Heart left ventricle (tissue), 13 donors: Measurements from ENCODE around the gene SORCS2.

Source experiments
- CTCF ChIP-seq, 12 donors: fragments of 200-600 bp; sonication (generic) in 4 of 12; IDR thresholded peaks; one replicate each; pipeline versions ENCODE4 v1.5.0 to v1.8.0; 2018 to 2022; ENCODE audit warnings: antibody characterized with exemption in 12 of 12, mild to moderate bottlenecking in 5 of 12
- POLR2A ChIP-seq, 2 donors: fragments of 450-650 bp; IDR thresholded peaks; one replicate each; pipeline ENCODE4 v1.6.1; 2017; ENCODE audit warnings: antibody characterized with exemption in 2 of 2, mild to moderate bottlenecking in 2 of 2, moderate library complexity in 2 of 2
- donor health status: ischemic (EF 13 %, LVEDD 7.1; RV severe dilation, severe dysfunction).
- donor health status: DM: no; HTN: yes; CAD: no.
- donor health status: DM: no; HTN: no; CAD: no.
- donor health status: ischemic (EF 25% LVEDD 6.9; RV normal size, moderate dysfunction).
- donor health status: ischemic (EF 25% LVEDD 5.7; RV mildly dilated, moderate dysfunction).
- donor health status: ischemic (EF 35%, LVEDD 5.7; RV mildly dilated, moderate dysfunction).
- donor health status: nonischemic (EF 11% LVEDD 7.7; RV severe dilation, severe dysfunction).
- donor health status: DM: yes; HTN: yes; CAD: no.
- donor health status: PGD.
- donor health status: ischemic (EF 29% LVEDD 5.4; RV normal size, mild dysfunction).
- donor health status: nonischemic (EF 23%, LVEDD 6.1; RV moderate dilation, normal function).

GRCh38 chr4:7666744-7667143 is 474.4 kb downstream of the SORCS2 start:
- TF ChIP-seq POLR2A (IDR thresholded peaks at IDR 0.05) (no peak), CTCF (IDR thresholded peaks at IDR 0.05) (no peak)
